ENCODE data around the gene ARHGAP15. TPM values are rescaled to one million over a fixed set of nuclear protein-coding genes. Genes with fewer than 3 reads are reported as not detected.
A peak's percentile ranks its signal among the peaks of the same experiment; 100 is the strongest.

ARHGAP15 gene
- total and polyA plus RNA-seq, 2 donors from 2014 or later: 5.7 to 23.1 TPM

DNA sequence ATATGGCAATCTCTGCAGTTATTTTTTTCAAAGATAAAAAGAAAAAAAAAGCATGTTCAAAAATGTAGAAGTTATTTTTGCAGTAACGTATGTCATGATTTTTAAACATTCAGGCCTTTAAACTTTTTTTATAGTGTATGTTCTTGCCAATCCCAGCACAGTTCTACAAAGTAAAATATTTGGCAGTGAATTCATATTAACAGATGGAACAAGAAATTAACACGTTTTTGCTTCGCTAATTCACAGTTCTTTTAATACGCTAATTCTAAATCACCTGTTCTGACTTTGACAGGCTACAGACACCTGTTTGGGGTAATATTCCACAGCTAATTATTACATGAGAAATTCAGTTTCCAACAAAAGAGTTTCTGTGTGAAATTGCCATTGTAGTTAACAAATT is 183.2 kb downstream of the ARHGAP15 start:
- FAIRE-seq: no peak
- intact Hi-C loops (cut with DNase I): no loop called here
- TF ChIP-seq, protein P1, sequence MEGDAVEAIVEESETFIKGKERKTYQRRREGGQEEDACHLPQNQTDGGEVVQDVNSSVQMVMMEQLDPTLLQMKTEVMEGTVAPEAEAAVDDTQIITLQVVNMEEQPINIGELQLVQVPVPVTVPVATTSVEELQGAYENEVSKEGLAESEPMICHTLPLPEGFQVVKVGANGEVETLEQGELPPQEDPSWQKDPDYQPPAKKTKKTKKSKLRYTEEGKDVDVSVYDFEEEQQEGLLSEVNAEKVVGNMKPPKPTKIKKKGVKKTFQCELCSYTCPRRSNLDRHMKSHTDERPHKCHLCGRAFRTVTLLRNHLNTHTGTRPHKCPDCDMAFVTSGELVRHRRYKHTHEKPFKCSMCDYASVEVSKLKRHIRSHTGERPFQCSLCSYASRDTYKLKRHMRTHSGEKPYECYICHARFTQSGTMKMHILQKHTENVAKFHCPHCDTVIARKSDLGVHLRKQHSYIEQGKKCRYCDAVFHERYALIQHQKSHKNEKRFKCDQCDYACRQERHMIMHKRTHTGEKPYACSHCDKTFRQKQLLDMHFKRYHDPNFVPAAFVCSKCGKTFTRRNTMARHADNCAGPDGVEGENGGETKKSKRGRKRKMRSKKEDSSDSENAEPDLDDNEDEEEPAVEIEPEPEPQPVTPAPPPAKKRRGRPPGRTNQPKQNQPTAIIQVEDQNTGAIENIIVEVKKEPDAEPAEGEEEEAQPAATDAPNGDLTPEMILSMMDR (IDR thresholded peaks at IDR 0.05; ENCODE audit: borderline replicate concordance, extremely low read depth, insufficient read depth): no peak
- Histone ChIP-seq H3K4me1 (ENCODE audit: control insufficient read depth in 2 of 3, insufficient read depth in 2 of 3, low read depth in 1 of 3, low read length in 3 of 3) (no peaks in the 10 kb centered on the region), H3K36me3 (ENCODE audit: control insufficient read depth in 2 of 3, insufficient read depth in 3 of 3, low read length in 3 of 3) (no peaks in the 10 kb centered on the region), H3K9ac (ENCODE audit: low read length in 3 of 3) (no peak overlapping the region), H3K4me3 (ENCODE audit: low read length in 3 of 3) (no peak overlapping the region), H3K27me3 (ENCODE audit: control insufficient read depth, insufficient read depth, low read length) (no peaks in the 10 kb centered on the region), H3K9me3 (ENCODE audit: control insufficient read depth in 2 of 3, insufficient read depth in 1 of 3, low read length in 3 of 3) (no peaks in the 10 kb centered on the region), H3K27ac (ENCODE audit: low read depth in 2 of 2, low read length in 2 of 2) (no peak overlapping the region)
- no peak for DNase-seq

DNA sequence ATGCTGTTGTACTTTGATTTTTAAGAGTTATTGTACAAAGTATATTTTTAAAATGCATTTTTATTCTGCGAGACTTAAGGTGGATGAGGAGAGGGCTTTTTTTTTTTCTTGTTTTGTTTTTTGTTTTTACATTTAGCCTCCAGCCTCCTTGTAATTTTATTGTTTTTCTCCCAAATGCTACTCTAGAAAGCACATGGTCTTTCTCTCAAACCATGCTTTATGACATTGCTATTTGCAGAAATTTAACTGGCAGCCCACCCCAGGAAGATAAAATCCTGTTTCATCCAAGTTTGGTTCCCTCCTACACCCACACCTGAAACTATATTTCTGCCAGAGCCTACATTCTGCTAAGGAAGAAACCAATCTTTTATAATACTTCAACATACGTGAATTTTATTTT is 184.6 kb downstream of the ARHGAP15 start:
- Histone ChIP-seq H3K9me3 (ENCODE audit: control insufficient read depth in 2 of 3, insufficient read depth in 1 of 3, low read length in 3 of 3) (no peaks in the 10 kb centered on the region), H3K9ac (ENCODE audit: low read length in 3 of 3) (no peak overlapping the region), H3K36me3 (ENCODE audit: control insufficient read depth in 2 of 3, insufficient read depth in 3 of 3, low read length in 3 of 3) (no peaks in the 10 kb centered on the region), H3K4me3 (ENCODE audit: low read length in 3 of 3) (no peak overlapping the region), H3K27me3 (ENCODE audit: control insufficient read depth, insufficient read depth, low read length) (no peaks in the 10 kb centered on the region), H3K27ac (ENCODE audit: low read depth in 2 of 2, low read length in 2 of 2) (no peak overlapping the region), H3K4me1 (ENCODE audit: control insufficient read depth in 2 of 3, insufficient read depth in 2 of 3, low read depth in 1 of 3, low read length in 3 of 3) (no peaks in the 10 kb centered on the region)
- FAIRE-seq: no peak
- DNase-seq: no peak
- TF ChIP-seq, protein P1 (IDR thresholded peaks at IDR 0.05; ENCODE audit: borderline replicate concordance, extremely low read depth, insufficient read depth): no peak
- intact Hi-C loops (cut with DNase I): no loop called here

DNA sequence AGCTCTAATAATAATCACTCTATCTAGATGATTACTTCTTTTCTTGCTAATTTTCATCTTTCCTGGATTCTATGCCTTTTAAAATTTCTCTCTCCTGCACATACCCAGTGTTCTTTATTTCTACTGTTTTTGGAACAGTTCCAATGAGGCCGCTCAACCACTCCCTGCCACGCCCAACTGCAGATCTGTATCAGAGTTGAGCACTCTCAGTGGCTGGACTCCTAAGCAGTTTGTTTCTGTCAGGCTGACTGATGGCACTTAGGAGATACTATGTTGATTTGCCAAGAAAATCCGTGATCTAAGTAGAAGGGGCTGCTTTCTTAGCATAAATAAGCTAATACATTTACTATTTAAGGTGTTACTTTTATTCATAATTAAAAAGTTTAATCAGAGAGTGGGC is 192.8 kb downstream of the ARHGAP15 start:
- Histone ChIP-seq H3K4me3 (ENCODE audit: low read length in 3 of 3) (no peak overlapping the region), H3K4me1 (ENCODE audit: control insufficient read depth in 2 of 3, insufficient read depth in 2 of 3, low read depth in 1 of 3, low read length in 3 of 3) (no peaks in the 10 kb centered on the region), H3K9me3 (ENCODE audit: control insufficient read depth in 2 of 3, insufficient read depth in 1 of 3, low read length in 3 of 3) (no peaks in the 10 kb centered on the region), H3K9ac (ENCODE audit: low read length in 3 of 3) (no peak overlapping the region), H3K36me3 (ENCODE audit: control insufficient read depth in 2 of 3, insufficient read depth in 3 of 3, low read length in 3 of 3) (no peaks in the 10 kb centered on the region), H3K27ac (ENCODE audit: low read depth in 2 of 2, low read length in 2 of 2) (no peak overlapping the region), H3K27me3 (ENCODE audit: control insufficient read depth, insufficient read depth, low read length) (no peaks in the 10 kb centered on the region)
- TF ChIP-seq, protein P1 (IDR thresholded peaks at IDR 0.05; ENCODE audit: borderline replicate concordance, extremely low read depth, insufficient read depth): no peak
- intact Hi-C loops (cut with DNase I): no loop called here
- no peak for FAIRE-seq
- DNase-seq: peak in 1 of 5 donors; percentile 5

DNA sequence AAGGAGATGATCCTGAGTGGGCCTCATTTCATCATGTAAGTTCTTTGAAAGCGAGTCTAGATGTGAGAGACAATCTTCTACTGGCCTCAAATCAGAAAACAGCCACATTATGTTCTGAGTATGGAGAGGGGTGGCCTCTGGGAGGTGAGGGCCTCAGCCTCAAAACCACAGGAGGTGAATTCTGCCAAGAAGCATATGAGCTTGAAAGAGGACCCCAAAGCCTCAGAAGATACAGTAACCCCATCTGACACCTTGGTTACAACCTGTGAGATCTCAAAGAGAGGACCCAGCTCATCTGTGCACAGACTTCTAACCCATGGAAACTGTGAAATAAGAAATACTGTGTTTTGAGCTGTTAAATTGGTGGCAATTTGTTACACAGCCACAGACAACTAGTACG is 200.1 kb downstream of the ARHGAP15 start:
- no peaks in the 10 kb centered on the region for H3K36me3 ChIP-seq (ENCODE audit: control insufficient read depth in 2 of 3, insufficient read depth in 3 of 3, low read length in 3 of 3)
- intact Hi-C loops (cut with DNase I): no loop called here
- FAIRE-seq: no peak
- no peaks in the 10 kb centered on the region for H3K4me1 ChIP-seq (ENCODE audit: control insufficient read depth in 2 of 3, insufficient read depth in 2 of 3, low read depth in 1 of 3, low read length in 3 of 3)
- TF ChIP-seq, protein P1 (IDR thresholded peaks at IDR 0.05; ENCODE audit: borderline replicate concordance, extremely low read depth, insufficient read depth): no peak
- DNase-seq: no peak
- no peaks in the 10 kb centered on the region for H3K27me3 ChIP-seq (ENCODE audit: control insufficient read depth, insufficient read depth, low read length)
- no peak overlapping the region for H3K27ac ChIP-seq (ENCODE audit: low read depth in 2 of 2, low read length in 2 of 2)
- H3K4me3 ChIP-seq (ENCODE audit: low read length in 3 of 3): no peak overlapping the region
- no peaks in the 10 kb centered on the region for H3K9me3 ChIP-seq (ENCODE audit: control insufficient read depth in 2 of 3, insufficient read depth in 1 of 3, low read length in 3 of 3)
- H3K9ac ChIP-seq (ENCODE audit: low read length in 3 of 3): no peak overlapping the region

All from kidney (tissue), 14 donors.